GM12878 (cell line): Measurements from ENCODE around the gene GPR152. TPM values are rescaled to one million over a fixed set of nuclear protein-coding genes. Genes with fewer than 3 reads are reported as not detected.
"Not testable (repeated sequence)": the region's sequence is repeated elsewhere in the genome, so short reads cannot be mapped to it uniquely, and the experiment has no call there.

ENCODE experiments used
- ATAC-seq: fragments of 200-7000 bp; cut with Tn5 transposase; 3 replicates; pipeline ENCODE4 v1.9.1; 2020; ENCODE audit warnings: mild to moderate bottlenecking, moderate library complexity
- BruUV-seq: library from RNA; stranded (reverse); fragments of 400-500 nt; replicated peaks from 2 replicates; lab custom pipeline; 2021; lab: Mats Ljungman, UMichigan
- CTCF ChIA-PET: fragments of 300-600 bp; sonication (Branson Sonifier 250); formaldehyde crosslinking; extraction: SDS; loops from one replicate; lab custom pipeline; 2021; ENCODE audit warnings: inconsistent platforms; lab: Yijun Ruan, JAX
- POLR2A ChIA-PET: fragments of 350-600 bp; formaldehyde crosslinking; extraction: SDS; loops from one replicate; lab custom pipeline; 2021; ENCODE audit warnings: inconsistent platforms; lab: Charles Lee
- RAD21 ChIA-PET: fragments of 300-600 bp; sonication (Branson Sonifier 250); formaldehyde crosslinking; loops from one replicate; lab custom pipeline; 2023; ENCODE audit warnings: antibody characterized with exemption; ENCODE audit not compliant: unreplicated experiment; lab: Charles Lee
- SMC1A ChIA-PET: fragments of 300-600 bp; sonication (Branson Sonifier 250); formaldehyde crosslinking; loops from one replicate; lab custom pipeline; 2023; ENCODE audit not compliant: unreplicated experiment, uncharacterized antibody; lab: Charles Lee
- DNase-seq: peaks from one replicate; pipeline ENCODE4 v3.0.0-alpha.2; 2011; ENCODE audit warnings: low read depth, low spot score
- FAIRE-seq: peaks from 3 replicates; lab custom pipeline; 2011; peaks lifted over from hg19 to GRCh38; lab: Jason Lieb, UNC
- H2AFZ ChIP-seq: 2 replicates; pipeline ENCODE4 v1.6.0; 2011; ENCODE audit warnings: low read depth, low read length, control low read depth; ENCODE audit not compliant: control insufficient read depth
- H3K27ac ChIP-seq: 2 replicates; pipeline ENCODE4 v1.5.1; 2011; ENCODE audit warnings: control low read depth; ENCODE audit not compliant: control insufficient read depth, insufficient read depth
- H3K27me3 ChIP-seq, 2 experiments: replicated peaks in 1 of 2; 2 replicates each; pipeline versions ENCODE4 v1.6.0 to v1.6.1; 2011; ENCODE audit warnings: low read length in 1 of 2; ENCODE audit not compliant: control insufficient read depth in 2 of 2, insufficient read depth in 2 of 2
- H3K36me3 ChIP-seq, 2 experiments: 2 replicates each; pipeline ENCODE4 v1.5.1; 2011; ENCODE audit warnings: low read length in 1 of 2; ENCODE audit not compliant: control insufficient read depth in 2 of 2, insufficient read depth in 2 of 2
- H3K4me1 ChIP-seq: 2 replicates; pipeline ENCODE4 v1.6.1; 2011; ENCODE audit warnings: mild to moderate bottlenecking, low read length, moderate library complexity, mixed read lengths; ENCODE audit not compliant: control insufficient read depth, insufficient read depth
- H3K4me2 ChIP-seq: 2 replicates; pipeline ENCODE4 v1.6.0; 2011; ENCODE audit warnings: control low read depth; ENCODE audit not compliant: control insufficient read depth, insufficient read depth
- H3K4me3 ChIP-seq: fragments of 200-600 bp; sonication (generic); 2 replicates; pipeline ENCODE4 v1.5.1; 2016
- H3K79me2 ChIP-seq: 2 replicates; pipeline ENCODE4 v1.6.0; 2011; ENCODE audit warnings: low read length; ENCODE audit not compliant: control insufficient read depth, insufficient read depth
- H3K9ac ChIP-seq: 2 replicates; pipeline ENCODE4 v1.8.0; 2011; ENCODE audit warnings: low read length, control low read depth, mixed read lengths; ENCODE audit not compliant: control insufficient read depth, insufficient read depth
- H3K9me3 ChIP-seq: replicated peaks from 3 replicates; pipeline ENCODE4 v1.5.1; 2011; ENCODE audit warnings: mild to moderate bottlenecking, low read length; ENCODE audit not compliant: control insufficient read depth, insufficient read depth
- H4K20me1 ChIP-seq: 2 replicates; pipeline ENCODE4 v1.6.0; 2011; ENCODE audit not compliant: control insufficient read depth, insufficient read depth
- BMI1 ChIP-seq: fragments of 450-650 bp; IDR thresholded peaks from 2 replicates; pipeline ENCODE4 v1.6.1; 2016; ENCODE audit warnings: mild to moderate bottlenecking, moderate library complexity, borderline replicate concordance
- CHD4 ChIP-seq: fragments of 200-600 bp; sonication (generic); IDR thresholded peaks from 2 replicates; pipeline ENCODE4 v1.6.1; 2016; ENCODE audit warnings: mild to moderate bottlenecking
- KAT2A ChIP-seq: conservative IDR thresholded peaks from 2 replicates; pipeline ENCODE4 v1.6.1; 2011; ENCODE audit warnings: low read depth, low read length; ENCODE audit not compliant: control insufficient read depth
- MXI1 ChIP-seq: fragments of 150-350 bp; IDR thresholded peaks from 2 replicates; pipeline ENCODE4 v1.6.1; 2011; ENCODE audit warnings: low read depth, mild to moderate bottlenecking, inconsistent platforms, low read length, improper control_type of control experiment
- NBN ChIP-seq: fragments of 450-650 bp; IDR thresholded peaks from 2 replicates; pipeline ENCODE4 v1.6.1; 2016
- POLR2AphosphoS2 ChIP-seq: IDR thresholded peaks from 2 replicates; pipeline ENCODE4 v1.6.1; 2011; ENCODE audit warnings: low read depth, mild to moderate bottlenecking, low read length, improper control_type of control experiment, moderate library complexity
- SMAD1 ChIP-seq: fragments of 450-650 bp; IDR thresholded peaks from 2 replicates; pipeline ENCODE4 v1.6.1; 2018; ENCODE audit warnings: mild to moderate bottlenecking, low read depth; ENCODE audit not compliant: partially characterized antibody
- ZNF217 ChIP-seq: fragments of 450-650 bp; IDR thresholded peaks from 2 replicates; pipeline ENCODE4 v1.6.1; 2017; ENCODE audit warnings: antibody characterized with exemption, mild to moderate bottlenecking
- ZZZ3 ChIP-seq: IDR thresholded peaks from 2 replicates; pipeline ENCODE4 v1.6.1; 2011; ENCODE audit warnings: low read depth; ENCODE audit not compliant: control insufficient read depth, insufficient read length
- WGBS: methylation state at CpG from one replicate; pipeline ENCODE4 v1.1.6; 2016; ENCODE audit warnings: low lambda C conversion rate; ENCODE audit not compliant: insufficient replicate concordance, insufficient coverage; ENCODE audit errors: missing lambda C conversion rate; 5-methylcytosine and 5-hydroxymethylcytosine counted together
- in situ Hi-C: fragments of 300-500 bp; cut with MboI; formaldehyde crosslinking; loops from 9 replicates; pipeline ENCODE4 v1.14.3; 2018; ENCODE audit warnings: mixed read lengths
- intact Hi-C: fragments of 100-400 bp; cut with micrococcal nuclease; formaldehyde crosslinking; loops from one replicate; pipeline ENCODE4 v1.14.2; 2022; ENCODE audit not compliant: unreplicated experiment
- polyA plus RNA-seq, 11 experiments: library from polyadenylated mRNA; depleted of rRNA in 4 of 11; unstranded in 6 of 11; stranded (reverse) in 5 of 11; fragments of >200 nt; fragmentation: Nextera tagmentation in 4 of 11; fragmentation: Illumina TruSeq in 1 of 11; extraction: Ambion mirVana in 4 of 11; extraction: Trizol in 1 of 11; gene quantifications; 1 replicate in 1 of 11; 2 replicates in 10 of 11; pipeline versions ENCODE4 v1.2.1 to v1.2.3, GENCODE V29; 2011 to 2016; ENCODE audit warnings: inconsistent platforms in 2 of 11, missing spikeins in 2 of 11, low read depth in 1 of 11
- total RNA-seq, 4 experiments: library from RNA; depleted of rRNA in 3 of 4; stranded (reverse); fragments of >200 nt in 3 of 4; fragmentation: Illumina TruSeq in 1 of 4; extraction: Trizol in 1 of 4; gene quantifications; 2 replicates each; pipeline versions ENCODE4 v1.2.1 to v1.2.3, GENCODE V29; 2013 to 2021
- TF ChIP-seq, protein P1 (sequence below): fragments of 450-650 bp; IDR thresholded peaks from 2 replicates; pipeline ENCODE4 v1.6.1; 2017; ENCODE audit warnings: mild to moderate bottlenecking
- TF ChIP-seq, protein P2 (sequence below): fragments of 450-650 bp; IDR thresholded peaks from 2 replicates; pipeline ENCODE4 v1.6.1; 2016; ENCODE audit warnings: mild to moderate bottlenecking

GPR152 gene
- total and polyA plus RNA-seq, 10 of the 15 experiments (the other 5 are each of a cell fraction or from before 2014, with no cell fraction given), result not detected

DNA sequence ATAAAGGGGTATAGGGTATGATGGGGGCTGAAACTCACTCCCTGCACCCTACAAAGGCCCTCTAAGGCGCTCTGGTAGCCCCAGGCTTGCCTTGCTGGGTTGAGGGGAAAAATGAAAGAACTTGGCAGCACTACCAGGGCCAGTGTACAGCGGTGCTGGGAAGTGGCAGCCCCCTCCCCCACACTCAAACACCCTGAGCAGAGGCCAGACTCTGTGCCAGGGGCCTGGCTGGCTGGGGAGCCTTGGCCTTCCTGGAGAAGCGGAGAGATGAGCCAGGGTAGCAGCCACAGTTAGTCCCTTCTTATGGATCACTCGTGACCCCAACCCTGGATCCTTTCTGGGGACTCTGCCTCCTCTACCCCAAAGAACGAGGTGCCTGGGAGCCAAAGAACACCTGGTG, 13.8 kb upstream of the GPR152 start:
- intact Hi-C loops, result no loop called here

DNA sequence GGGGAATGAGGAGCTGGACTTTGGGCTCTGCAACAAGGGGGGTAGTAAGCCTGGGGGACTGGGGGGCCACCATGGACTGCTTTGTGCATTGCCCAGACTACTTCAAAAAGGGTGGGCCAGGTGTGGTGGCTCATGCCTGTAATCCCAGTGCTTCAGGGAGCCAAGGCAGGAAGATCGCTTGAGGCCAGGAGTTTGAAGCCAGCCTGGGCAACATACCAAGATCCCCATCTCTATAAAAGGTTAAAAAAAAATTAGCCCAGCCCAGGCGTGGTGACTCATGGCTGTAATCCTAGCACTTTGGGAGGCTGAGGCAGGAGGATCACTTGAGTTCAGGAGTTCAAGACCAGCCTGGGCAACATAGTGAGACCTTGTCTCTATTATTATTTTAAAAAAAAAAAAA, 13.0 kb upstream of the GPR152 start:
- DNase-seq, intact Hi-C loops, FAIRE-seq, in situ Hi-C loops, H3K9me3 ChIP-seq, H3K36me3 ChIP-seq, H4K20me1 ChIP-seq, H3K27me3 ChIP-seq, ATAC-seq, H2AFZ ChIP-seq, BruUV-seq: not testable (repeated sequence)
- CTCF ChIA-PET, result interaction anchor here (0.7 to 5.1 kb wide), 7 partner anchors 17 to 1477 kb away, joined by 3 to 36 read pairs (median 4); partner anchors contain the start of genes AIP, PPP1CA and PTPRCAP
- Histone ChIP-seq H3K4me2 (peak overlapping the region; percentile 100), H3K27ac (peak overlapping the region; percentile 93), H3K4me3 (peak overlapping the region; percentile 97), H3K4me1 (peaks cover 37% of the 10 kb centered on the region), H3K79me2 (peaks cover 14% of the 10 kb centered on the region), H3K9ac (peak overlapping the region; percentile 95)
- RAD21 ChIA-PET, result interaction anchor here (0.5 to 5.5 kb wide), 10 partner anchors 18 to 115 kb away, joined by 3 to 72 read pairs (median 4); partner anchors contain the start of genes AIP, PPP1CA, PTPRCAP and TBC1D10C
- 89% methylated on average over 2 of the region's 2 CpGs for WGBS
- POLR2A ChIA-PET, result interaction anchor here (0.5 to 8.1 kb wide), 13 partner anchors 17 to 1329 kb away, joined by 3 to 78 read pairs (median 4); partner anchors contain the start of genes AIP, PPP1CA, PTPRCAP and RAD9A
- SMC1A ChIA-PET, result interaction anchor here (0.9 to 5.2 kb wide), 5 partner anchors 17 to 63 kb away, joined by 3 to 46 read pairs (median 13); partner anchors contain the start of genes AIP, PPP1CA, PTPRCAP and TBC1D10C

More for the DNA sequence above, 13.8 kb upstream of the GPR152 start:
- H3K27ac ChIP-seq, result no peak overlapping the region
- no peak for ATAC-seq
- DNase-seq, result no peak
- no peaks in the 10 kb centered on the region for H3K27me3 ChIP-seq
- TF ChIP-seq MXI1 (no peak), POLR2AphosphoS2 (no peak), KAT2A (no peak), ZNF217 (no peak), SMAD1 (no peak), CHD4 (no peak), NBN (no peak), BMI1 (no peak), ZZZ3 (no peak)
- TF ChIP-seq, protein P1, sequence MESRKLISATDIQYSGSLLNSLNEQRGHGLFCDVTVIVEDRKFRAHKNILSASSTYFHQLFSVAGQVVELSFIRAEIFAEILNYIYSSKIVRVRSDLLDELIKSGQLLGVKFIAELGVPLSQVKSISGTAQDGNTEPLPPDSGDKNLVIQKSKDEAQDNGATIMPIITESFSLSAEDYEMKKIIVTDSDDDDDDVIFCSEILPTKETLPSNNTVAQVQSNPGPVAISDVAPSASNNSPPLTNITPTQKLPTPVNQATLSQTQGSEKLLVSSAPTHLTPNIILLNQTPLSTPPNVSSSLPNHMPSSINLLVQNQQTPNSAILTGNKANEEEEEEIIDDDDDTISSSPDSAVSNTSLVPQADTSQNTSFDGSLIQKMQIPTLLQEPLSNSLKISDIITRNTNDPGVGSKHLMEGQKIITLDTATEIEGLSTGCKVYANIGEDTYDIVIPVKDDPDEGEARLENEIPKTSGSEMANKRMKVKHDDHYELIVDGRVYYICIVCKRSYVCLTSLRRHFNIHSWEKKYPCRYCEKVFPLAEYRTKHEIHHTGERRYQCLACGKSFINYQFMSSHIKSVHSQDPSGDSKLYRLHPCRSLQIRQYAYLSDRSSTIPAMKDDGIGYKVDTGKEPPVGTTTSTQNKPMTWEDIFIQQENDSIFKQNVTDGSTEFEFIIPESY, result no peak
- TF ChIP-seq, protein P2, sequence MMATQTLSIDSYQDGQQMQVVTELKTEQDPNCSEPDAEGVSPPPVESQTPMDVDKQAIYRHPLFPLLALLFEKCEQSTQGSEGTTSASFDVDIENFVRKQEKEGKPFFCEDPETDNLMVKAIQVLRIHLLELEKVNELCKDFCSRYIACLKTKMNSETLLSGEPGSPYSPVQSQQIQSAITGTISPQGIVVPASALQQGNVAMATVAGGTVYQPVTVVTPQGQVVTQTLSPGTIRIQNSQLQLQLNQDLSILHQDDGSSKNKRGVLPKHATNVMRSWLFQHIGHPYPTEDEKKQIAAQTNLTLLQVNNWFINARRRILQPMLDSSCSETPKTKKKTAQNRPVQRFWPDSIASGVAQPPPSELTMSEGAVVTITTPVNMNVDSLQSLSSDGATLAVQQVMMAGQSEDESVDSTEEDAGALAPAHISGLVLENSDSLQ, result no peak
- TF ChIP-seq, all 136 proteins: peak for 0
- ChIA-PET CTCF (interaction anchor here (0.7 to 5.1 kb wide), 2 partner anchors 65 to 1477 kb away, joined by 4 to 36 read pairs; partner anchors contain the start of gene PPP1CA), SMC1A (interaction anchor here (1.6 to 5.2 kb wide), 4 partner anchors 18 to 64 kb away, joined by 13 to 46 read pairs (median 30); partner anchors contain the start of genes AIP, PPP1CA, PTPRCAP and TBC1D10C), RAD21 (interaction anchor here (1.9 to 5.5 kb wide), 5 partner anchors 19 to 65 kb away, joined by 5 to 72 read pairs (median 20); partner anchors contain the start of genes AIP, PPP1CA and PTPRCAP), POLR2A (interaction anchor here (0.6 to 8.1 kb wide), 6 partner anchors 19 to 119 kb away, joined by 3 to 78 read pairs (median 50); partner anchors contain the start of genes AIP, PPP1CA, PTPRCAP and TBC1D10C)
- FAIRE-seq, result no peak
- Histone ChIP-seq H3K4me2 (no peak overlapping the region), H4K20me1 (no peaks in the 10 kb centered on the region), H3K4me1 (peaks cover 37% of the 10 kb centered on the region), H3K4me3 (no peak overlapping the region), H3K9ac (no peak overlapping the region), H3K36me3 (no peaks in the 10 kb centered on the region; a peak in 1 of 4 replicates), H3K9me3 (no peaks in the 10 kb centered on the region), H2AFZ (no peak overlapping the region), H3K79me2 (peaks cover 14% of the 10 kb centered on the region)
- no TSS peak for BruUV-seq
- in situ Hi-C loops, result no loop called here
- WGBS, result 80% methylated on average over 5 of the region's 5 CpGs
